ENCODE data around the gene SPIB. TPM values are rescaled to one million over a fixed set of nuclear protein-coding genes. Genes with fewer than 3 reads are reported as not detected.

Gene SPIB
- total and polyA plus RNA-seq, 2 experiments from 2014 or later, result 12.6 to 17.5 TPM

GRCh38 chr19:50393589-50393988 lies 25.1 kb upstream of the SPIB start:
- Histone ChIP-seq H4K20me1 (replicated peaks; ENCODE audit: insufficient read depth) (peaks cover 4% of the 10 kb centered on the region; the same call in 1 of the 2 replicates), H3K9me2 (ENCODE audit: insufficient read depth) (no peaks in the 10 kb centered on the region), H3K36me3 (ENCODE audit: insufficient read depth) (peaks cover 23% of the 10 kb centered on the region), H3K4me1 (ENCODE audit: insufficient read depth) (no peaks in the 10 kb centered on the region), H3K4me3 (no peak overlapping the region), H2AFZ (no peak overlapping the region), H3K79me2 (replicated peaks; ENCODE audit: insufficient read depth) (peaks cover 60% of the 10 kb centered on the region), H3K27ac (ENCODE audit: low read depth) (no peak overlapping the region), H3K4me2 (no peak overlapping the region), H3F3A (replicated peaks; ENCODE audit: low read depth) (no peaks in the 10 kb centered on the region), H3K27me3 (ENCODE audit: insufficient read depth) (no peaks in the 10 kb centered on the region)
- TF ChIP-seq ZNF462 (CRISPR knock-in tag; IDR thresholded peaks at IDR 0.05), result no peak
- no peak for TF ChIP-seq EZH2 (IDR thresholded peaks at IDR 0.05; ENCODE audit: low read depth, unreplicated experiment)
- no peak for TF ChIP-seq POLR2AphosphoS5 (IDR thresholded peaks at IDR 0.05; ENCODE audit: low read depth)
- TF ChIP-seq CREB1 (CRISPR knock-in tag; IDR thresholded peaks at IDR 0.05; ENCODE audit: low read depth), result no peak
- TF ChIP-seq NANOG (IDR thresholded peaks at IDR 0.05; ENCODE audit: borderline replicate concordance), result no peak
- no peak for TF ChIP-seq REST (IDR thresholded peaks at IDR 0.05; ENCODE audit: unreplicated experiment)
- no peak for TF ChIP-seq JUNB (IDR thresholded peaks at IDR 0.05; ENCODE audit: unreplicated experiment)
- no peak for TF ChIP-seq ZNF331 (CRISPR knock-in tag; IDR thresholded peaks at IDR 0.05; ENCODE audit: low read depth)
- no peak for TF ChIP-seq ZNF114 (CRISPR knock-in tag; IDR thresholded peaks at IDR 0.05)
- TF ChIP-seq ETS1 (IDR thresholded peaks at IDR 0.05), result no peak
- no peak for TF ChIP-seq STAT1 (IDR thresholded peaks at IDR 0.05; ENCODE audit: unreplicated experiment)
- Mint-ChIP-seq H3K27me3 (ENCODE audit: insufficient read depth, low read depth, poor library complexity) (peaks cover 12% of the 10 kb centered on the region), H3K36me3 (ENCODE audit: low read depth) (peaks cover 63% of the 10 kb centered on the region), H3K4me3 (no peak overlapping the region), H3K27ac (no peak overlapping the region), H3K4me1 (no peaks in the 10 kb centered on the region), H3K9me3 (peaks cover 28% of the 10 kb centered on the region)
- DNase-seq (ENCODE audit: low spot score) (no peak), ATAC-seq (no peak)
